GM10248 (cell line): ENCODE results near the gene KIRREL3.

Experiments
- CTCF ChIA-PET: fragments of 300-600 bp; sonication (Branson Sonifier 250); formaldehyde crosslinking; extraction: SDS; loops from one replicate; lab custom pipeline; 2021; ENCODE audit warnings: antibody characterized with exemption; lab: Yijun Ruan, JAX
- POLR2A ChIA-PET: fragments of 350-650 bp; sonication (Branson Sonifier 250); formaldehyde crosslinking; extraction: SDS; loops from one replicate; lab custom pipeline; 2020; ENCODE audit warnings: antibody characterized with exemption; lab: Yijun Ruan, JAX
- DNase-seq: peaks from one replicate; pipeline ENCODE4 v3.0.0; 2012; ENCODE audit errors: extremely low spot score
- TF ChIP-seq, protein P1 (sequence below): IDR thresholded peaks from 2 replicates; pipeline ENCODE4 v1.5.1; 2012; ENCODE audit warnings: mild to moderate bottlenecking, low read depth; ENCODE audit errors: extremely low read depth, missing control alignments, control extremely low read depth

KIRREL3 gene

DNA sequence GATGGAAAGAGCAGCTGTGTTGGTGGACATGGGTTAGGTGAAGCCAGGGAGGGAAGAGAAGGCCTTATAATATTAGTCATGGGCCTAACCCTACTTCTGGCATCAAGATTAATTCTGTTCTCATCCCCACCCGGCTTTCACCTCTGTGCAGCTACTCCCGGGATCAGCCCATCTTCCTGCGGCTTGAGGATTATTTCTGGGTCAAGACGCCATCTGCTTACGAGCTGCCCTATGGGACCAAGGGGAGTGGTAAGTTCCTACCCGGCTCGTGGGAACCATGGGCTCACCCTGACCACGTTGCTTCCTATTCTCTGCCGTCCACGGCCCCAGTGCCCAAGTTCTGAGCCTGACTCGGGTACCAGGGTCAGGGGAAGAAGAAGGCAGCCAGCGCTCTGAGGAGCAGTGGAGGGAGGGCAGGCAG, 593.5 kb downstream of the KIRREL3 start:
- ChIA-PET POLR2A (no interaction called here), CTCF (no interaction called here)
- DNase-seq, result no peak
- TF ChIP-seq, protein P1, sequence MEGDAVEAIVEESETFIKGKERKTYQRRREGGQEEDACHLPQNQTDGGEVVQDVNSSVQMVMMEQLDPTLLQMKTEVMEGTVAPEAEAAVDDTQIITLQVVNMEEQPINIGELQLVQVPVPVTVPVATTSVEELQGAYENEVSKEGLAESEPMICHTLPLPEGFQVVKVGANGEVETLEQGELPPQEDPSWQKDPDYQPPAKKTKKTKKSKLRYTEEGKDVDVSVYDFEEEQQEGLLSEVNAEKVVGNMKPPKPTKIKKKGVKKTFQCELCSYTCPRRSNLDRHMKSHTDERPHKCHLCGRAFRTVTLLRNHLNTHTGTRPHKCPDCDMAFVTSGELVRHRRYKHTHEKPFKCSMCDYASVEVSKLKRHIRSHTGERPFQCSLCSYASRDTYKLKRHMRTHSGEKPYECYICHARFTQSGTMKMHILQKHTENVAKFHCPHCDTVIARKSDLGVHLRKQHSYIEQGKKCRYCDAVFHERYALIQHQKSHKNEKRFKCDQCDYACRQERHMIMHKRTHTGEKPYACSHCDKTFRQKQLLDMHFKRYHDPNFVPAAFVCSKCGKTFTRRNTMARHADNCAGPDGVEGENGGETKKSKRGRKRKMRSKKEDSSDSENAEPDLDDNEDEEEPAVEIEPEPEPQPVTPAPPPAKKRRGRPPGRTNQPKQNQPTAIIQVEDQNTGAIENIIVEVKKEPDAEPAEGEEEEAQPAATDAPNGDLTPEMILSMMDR, result no peak

DNA sequence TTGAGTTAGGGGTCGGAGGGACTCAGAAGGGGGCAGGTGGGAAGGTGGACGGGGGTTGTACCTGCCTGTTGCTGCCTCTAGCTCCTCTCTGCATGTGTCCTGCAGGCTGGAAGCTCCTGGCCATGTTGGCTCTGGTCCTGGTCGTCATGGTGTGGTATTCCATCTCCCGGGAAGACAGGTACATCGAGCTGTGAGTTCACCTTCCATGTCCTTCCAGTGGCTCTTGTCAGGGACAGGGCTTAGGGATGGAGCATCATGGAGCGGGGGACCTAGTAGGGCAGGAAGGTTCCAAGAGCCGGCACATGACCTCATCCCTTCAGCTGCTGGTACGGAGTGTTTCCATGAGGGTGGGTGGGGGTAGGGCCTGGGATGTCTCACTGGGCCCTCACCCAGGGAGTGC, 594.2 kb downstream of the KIRREL3 start:
- TF ChIP-seq, protein P1, result no peak
- DNase-seq, result no peak
- ChIA-PET CTCF (no interaction called here), POLR2A (no interaction called here)

DNA sequence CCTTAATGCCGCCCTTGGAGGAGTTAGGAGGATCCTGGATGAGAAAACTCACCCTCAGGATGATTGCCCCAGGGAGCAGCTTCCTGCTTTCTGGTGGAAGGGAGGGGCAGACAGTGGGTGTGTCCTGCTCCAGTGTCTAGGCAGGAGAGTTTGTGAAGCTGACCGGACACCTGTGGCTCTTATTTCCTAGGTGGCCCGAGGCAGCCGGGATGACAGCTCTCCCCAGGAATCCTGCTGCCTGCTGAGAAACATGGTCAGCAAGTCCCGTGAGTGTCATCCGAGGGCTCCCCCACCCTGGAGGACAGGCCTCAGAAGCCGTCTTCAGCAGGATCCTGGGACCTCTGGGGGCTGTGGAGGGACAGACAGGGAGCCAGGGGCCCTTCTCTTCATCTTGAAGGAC, 594.7 kb downstream of the KIRREL3 start:
- TF ChIP-seq, protein P1, result no peak
- POLR2A ChIA-PET, result no interaction called here
- DNase-seq, result no peak
- CTCF ChIA-PET, result interaction anchor here (1.5 kb wide), 1 partner anchor 25 kb away, joined by 3 read pairs; no protein-coding TSS in a partner anchor

DNA sequence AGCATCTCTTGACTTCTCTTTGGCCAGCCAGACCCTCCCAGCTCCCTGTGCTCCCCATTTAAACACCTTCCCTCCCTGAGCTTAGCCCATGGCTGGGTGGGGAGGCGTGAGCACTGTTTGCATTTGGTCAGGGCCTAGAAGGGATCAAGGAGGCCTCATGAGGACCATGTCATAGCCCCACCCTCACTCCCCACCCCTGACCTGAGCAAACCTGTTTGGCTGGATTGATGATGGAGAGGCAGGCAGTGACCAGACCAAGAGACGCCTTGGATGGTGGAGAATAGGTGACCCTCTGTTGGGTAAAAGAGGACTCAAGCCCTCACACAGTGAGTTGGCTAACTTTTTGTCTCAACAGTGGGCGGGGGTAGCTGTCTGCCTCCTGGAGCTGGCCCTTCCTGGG, 595.2 kb downstream of the KIRREL3 start:
- ChIA-PET POLR2A (no interaction called here), CTCF (interaction anchor here (1.5 kb wide), 1 partner anchor 24 kb away, joined by 3 read pairs; no protein-coding TSS in a partner anchor)
- no peak for DNase-seq
- TF ChIP-seq, protein P1, result no peak

DNA sequence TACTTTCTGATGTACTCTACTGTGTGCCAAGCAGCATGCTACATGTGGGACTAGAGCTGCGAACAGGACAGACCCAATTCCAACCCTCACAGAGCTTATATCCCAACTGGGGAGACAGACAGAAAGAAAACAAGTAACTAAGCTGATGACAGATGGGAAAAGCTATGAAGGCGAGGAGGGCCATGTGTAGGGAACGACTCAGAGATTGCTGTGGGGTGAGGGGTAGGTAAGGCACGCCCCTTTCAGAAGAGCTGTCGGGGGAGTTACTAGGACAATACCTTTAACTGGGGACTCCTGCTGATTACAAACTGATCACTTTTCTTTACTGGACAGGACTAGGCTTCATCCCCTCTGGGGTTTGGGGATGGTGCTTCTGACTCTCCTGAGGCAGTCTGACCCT, 596.2 kb downstream of the KIRREL3 start:
- ChIA-PET CTCF (interaction anchor here (1.2 kb wide), 1 partner anchor 12 kb away, joined by 4 read pairs; no protein-coding TSS in a partner anchor), POLR2A (no interaction called here)
- no peak for DNase-seq
- TF ChIP-seq, protein P1, result no peak

DNA sequence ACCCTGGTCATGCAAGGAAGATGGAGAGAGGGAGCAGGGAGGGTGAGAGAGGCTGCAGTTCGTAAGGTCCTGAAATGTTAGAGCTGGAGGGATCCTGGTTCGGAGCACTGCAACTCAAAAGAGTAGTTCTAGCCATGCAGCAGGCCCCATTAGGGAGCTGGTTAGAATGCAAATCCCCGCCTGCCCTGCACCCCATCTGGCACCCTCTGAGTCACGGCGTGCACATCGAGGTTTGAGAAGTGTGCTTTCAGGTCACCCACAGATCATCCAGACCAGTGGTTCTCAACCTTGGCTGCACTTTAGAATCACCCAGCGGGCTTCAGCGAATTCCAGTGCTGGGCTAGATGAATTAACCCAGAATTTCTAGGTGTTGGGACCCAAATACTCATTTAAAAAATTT, 596.9 kb downstream of the KIRREL3 start:
- no peak for DNase-seq
- CTCF ChIA-PET, result no interaction called here
- TF ChIP-seq, protein P1, result no peak

More for the DNA sequence above, 596.9 kb downstream of the KIRREL3 start:
- POLR2A ChIA-PET, result interaction anchor here (0.5 kb wide), 1 partner anchor 402 kb away, joined by 3 read pairs; no protein-coding TSS in a partner anchor
